B cell (primary cell): ENCODE results near the gene ANKRD65. TPM values are rescaled to one million over a fixed set of nuclear protein-coding genes. Genes with fewer than 3 reads are reported as not detected.

Source experiments
- ATAC-seq: fragments of 200-7000 bp; cut with Tn5 transposase; one replicate; pipeline ENCODE4 v1.10.0; 2021; ENCODE audit warnings: low read depth, mild to moderate bottlenecking, moderate number of reproducible peaks, moderate library complexity
- CTCF ChIA-PET: fragments of 350-600 bp; sonication (Branson Sonifier 250); formaldehyde crosslinking; loops from one replicate; lab custom pipeline; 2021; ENCODE audit warnings: antibody characterized with exemption, inconsistent platforms; lab: Charles Lee
- POLR2A ChIA-PET: fragments of 350-600 bp; sonication (Branson Sonifier 250); formaldehyde crosslinking; loops from one replicate; lab custom pipeline; 2021; ENCODE audit warnings: antibody characterized with exemption; lab: Charles Lee
- DNase-seq: peaks from one replicate; pipeline ENCODE4 v3.0.0; 2013
- H2AFZ ChIP-seq: 2 replicates; pipeline ENCODE4 v1.6.1; 2012; ENCODE audit warnings: mild to moderate bottlenecking, low read depth, low read length; ENCODE audit not compliant: insufficient read depth, poor library complexity, severe bottlenecking
- H3K27ac ChIP-seq, 2 donors: 1 replicate in 1 of 2; 2 replicates in 1 of 2; pipeline ENCODE4 v1.5.1; 2012 to 2013; ENCODE audit warnings: low read length in 2 of 2, mild to moderate bottlenecking in 2 of 2, moderate library complexity in 1 of 2
- H3K27me3 ChIP-seq, 4 experiments: fragments of 200-600 bp in 1 of 4; sonication (generic) in 1 of 4; replicated peaks in 1 of 4; 1 replicate in 2 of 4; 2 replicates in 2 of 4; pipeline versions ENCODE4 v1.6.1 to v1.7.0; 2013 to 2016; ENCODE audit warnings: low read length in 3 of 4, mild to moderate bottlenecking in 2 of 4, mixed read lengths in 1 of 4, moderate library complexity in 1 of 4; ENCODE audit not compliant: insufficient read depth in 4 of 4, control insufficient read depth in 3 of 4; ENCODE audit errors: control extremely low read depth in 1 of 4
- H3K36me3 ChIP-seq, 2 experiments: replicated peaks in 1 of 2; 1 replicate in 1 of 2; 2 replicates in 1 of 2; pipeline versions ENCODE4 v1.6.1 to v1.7.1; 2013; ENCODE audit warnings: low read length in 1 of 2; ENCODE audit not compliant: insufficient read depth in 2 of 2, control insufficient read depth in 1 of 2; ENCODE audit errors: control extremely low read depth in 1 of 2, extremely low read depth in 1 of 2
- H3K4me1 ChIP-seq, 2 donors: fragments of 200-600 bp in 1 of 2; sonication (generic) in 1 of 2; 1 replicate in 1 of 2; 2 replicates in 1 of 2; pipeline versions ENCODE4 v1.5.1 to v1.6.1; 2013 to 2017; ENCODE audit warnings: low read length in 2 of 2; ENCODE audit not compliant: control insufficient read depth in 2 of 2, insufficient read depth in 2 of 2
- H3K4me2 ChIP-seq: replicated peaks from 2 replicates; pipeline ENCODE3; 2012; ENCODE audit warnings: mild to moderate bottlenecking, low read depth, low read length; ENCODE audit not compliant: poor library complexity, severe bottlenecking
- H3K4me3 ChIP-seq, 5 experiments: fragments of 200-600 bp in 1 of 5; sonication (generic) in 1 of 5; 1 replicate in 3 of 5; 2 replicates in 2 of 5; pipeline versions ENCODE4 v1.5.1 to v1.7.0; 2011 to 2016; ENCODE audit warnings: low read length in 4 of 5, mild to moderate bottlenecking in 4 of 5, low read depth in 2 of 5, control low read depth in 1 of 5, moderate library complexity in 1 of 5; ENCODE audit not compliant: insufficient read depth in 1 of 5; ENCODE audit errors: control extremely low read depth in 1 of 5, extremely low read depth in 1 of 5
- H3K79me2 ChIP-seq: fragments of 200-600 bp; sonication (generic); one replicate; pipeline ENCODE4 v1.6.0; 2016; ENCODE audit warnings: low read length; ENCODE audit not compliant: control insufficient read depth, insufficient read depth
- H3K9ac ChIP-seq: fragments of 200-600 bp; sonication (generic); 2 replicates; pipeline ENCODE4 v1.6.1; 2017; ENCODE audit warnings: mild to moderate bottlenecking, low read length, moderate library complexity
- H3K9me3 ChIP-seq, 3 donors: one replicate each; pipeline versions ENCODE4 v1.6.1 to v1.7.1; 2013; ENCODE audit warnings: low read length in 2 of 3; ENCODE audit not compliant: control insufficient read depth in 2 of 3, insufficient read depth in 1 of 3; ENCODE audit errors: control extremely low read depth in 1 of 3
- H4K20me1 ChIP-seq: 2 replicates; pipeline ENCODE4 v1.6.0; 2012; ENCODE audit warnings: mild to moderate bottlenecking, low read length; ENCODE audit not compliant: insufficient read depth, control insufficient read depth, poor library complexity, severe bottlenecking
- H3K27ac Mint-ChIP-seq: one replicate; pipeline ENCODE4 v1.8.0; 2021; ENCODE audit warnings: mixed read lengths
- H3K27me3 Mint-ChIP-seq: one replicate; pipeline ENCODE4 v1.8.0; 2021; ENCODE audit warnings: mixed read lengths
- H3K4me1 Mint-ChIP-seq: one replicate; pipeline ENCODE4 v1.8.0; 2021; ENCODE audit warnings: mixed read lengths
- H3K4me3 Mint-ChIP-seq: one replicate; pipeline ENCODE4 v1.8.0; 2021; ENCODE audit warnings: mixed read lengths
- H3K9me3 Mint-ChIP-seq: one replicate; pipeline ENCODE4 v1.8.0; 2022; ENCODE audit warnings: mixed read lengths; ENCODE audit not compliant: insufficient read depth
- CTCF ChIP-seq: fragments of 200-600 bp; IDR thresholded peaks from one replicate; pipeline ENCODE4 v1.8.0; 2022; ENCODE audit warnings: antibody characterized with exemption, mild to moderate bottlenecking
- EZH2 ChIP-seq: IDR thresholded peaks from 2 replicates; pipeline ENCODE4 v1.6.1; 2012; ENCODE audit warnings: borderline replicate concordance, low read depth, mild to moderate bottlenecking, moderate library complexity, low read length; ENCODE audit not compliant: insufficient read depth, poor library complexity, severe bottlenecking
- whole genome bisulfite sequencing: methylation state at CpG from one replicate; pipeline ENCODE4 v1.1.5; 2013; ENCODE audit warnings: missing lambda C conversion rate; ENCODE audit not compliant: insufficient coverage; 5-methylcytosine and 5-hydroxymethylcytosine counted together
- intact Hi-C: fragments of 100-400 bp; cut with micrococcal nuclease; formaldehyde crosslinking; loops from one replicate; pipeline ENCODE4 v1.10.0; 2022
- polyA plus RNA-seq: library from polyadenylated mRNA; depleted of rRNA; stranded (reverse); fragments of >200 nt; gene quantifications from 2 replicates; pipeline ENCODE4 v1.2.3, GENCODE V29; 2012
- total RNA-seq, 2 donors: library from RNA; stranded (reverse); fragments of 120-200 nt in 1 of 2; gene quantifications; 1 replicate in 1 of 2; 2 replicates in 1 of 2; pipeline versions ENCODE4 v1.2.3 to v1.2.4, GENCODE V29; 2013 to 2022

Gene ANKRD65
- total and polyA plus RNA-seq, 2 donors (not counting 1 experiment from before 2014, with no cell fraction given): 0.12 TPM; not detected in 1

GRCh38 chr1:1439546-1440261, 18.6 kb upstream of the ANKRD65 start:
- DNase-seq (no peak), ATAC-seq (no peak)
- Mint-ChIP-seq H3K4me1 (peaks cover 15% of the 10 kb centered on the region), H3K4me3 (no peak overlapping the region), H3K9me3 (no peaks in the 10 kb centered on the region), H3K27me3 (peaks cover 22% of the 10 kb centered on the region), H3K27ac (no peak overlapping the region)
- H3K27ac ChIP-seq: no peak overlapping the region
- H3K4me2 ChIP-seq: no peak overlapping the region
- CTCF ChIA-PET: interaction anchor here (0.6 to 2.5 kb wide), 4 partner anchors 11 to 455 kb away, joined by 3 to 9 read pairs (median 5); no protein-coding TSS in a partner anchor
- no peak overlapping the region for H2AFZ ChIP-seq
- H3K27me3 ChIP-seq: peaks cover 0 to 45% (median 23%) of the 10 kb centered on the region in 4 experiments
- H3K79me2 ChIP-seq: no peaks in the 10 kb centered on the region
- no peak overlapping the region for H3K4me3 ChIP-seq
- H3K4me1 ChIP-seq: peaks cover 20 to 27% of the 10 kb centered on the region in 2 donors
- no peaks in the 10 kb centered on the region for H4K20me1 ChIP-seq
- POLR2A ChIA-PET: interaction anchor here (1.4 kb wide), 1 partner anchor 14 kb away, joined by 3 read pairs; a partner anchor contains a TSS
- WGBS: 91% methylated on average over 67 of the region's 82 CpGs
- no peak for TF ChIP-seq EZH2
- TF ChIP-seq CTCF: no peak
- intact Hi-C loops: loop anchor here (2.0 kb wide), 1 partner anchor 33 kb away; the partner anchor contains the start of gene MRPL20
- no peak overlapping the region for H3K9ac ChIP-seq
- no peaks in the 10 kb centered on the region for H3K36me3 ChIP-seq
- H3K9me3 ChIP-seq: peaks cover 0 to 14% (median 0%) of the 10 kb centered on the region in 3 donors
